T-helper 1 cell (primary cell): ENCODE results near the gene KCNC2.

Experiments used
- DNase-seq, 5 donors: peaks; one replicate each; pipeline ENCODE4 v3.0.0-alpha.2; 2012 to 2020

KCNC2 gene

DNA sequence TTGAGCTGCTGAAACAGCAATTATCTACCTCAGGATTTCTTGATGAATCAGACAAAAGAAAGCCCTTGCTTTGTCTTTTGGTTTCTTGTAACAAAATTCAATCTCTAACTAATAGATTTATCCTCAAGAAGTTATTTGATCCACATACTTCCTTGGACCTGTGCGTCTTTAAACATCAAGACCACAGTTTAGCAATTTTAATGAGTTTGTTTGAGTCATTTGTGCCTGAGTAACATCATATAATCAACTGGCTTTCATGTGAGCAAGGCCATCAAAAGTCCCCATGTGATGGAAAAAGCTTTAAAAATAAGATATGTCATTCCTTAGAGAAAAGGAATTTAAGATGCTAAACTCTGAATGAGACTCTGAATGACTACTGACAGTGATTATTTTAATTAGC is 52.3 kb downstream of the KCNC2 start:
- no peak for DNase-seq

DNA sequence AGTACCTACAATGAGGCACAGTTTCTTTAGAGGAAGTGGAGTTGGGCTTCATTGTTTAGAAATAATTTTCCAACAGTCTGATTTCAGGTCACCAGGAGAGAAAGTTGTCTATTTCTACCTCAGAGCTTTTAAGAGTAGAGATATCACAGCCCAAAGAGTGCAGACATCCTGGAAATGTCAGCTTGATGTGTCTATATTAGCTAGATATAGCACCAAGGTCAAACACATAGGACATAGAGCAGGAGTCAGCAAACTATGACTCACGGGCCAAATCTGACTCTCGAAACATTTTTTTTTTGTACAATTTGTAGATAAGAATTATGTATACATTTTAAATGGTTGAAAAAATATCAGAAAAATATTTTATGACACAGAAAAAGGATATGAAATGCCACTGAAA is 53.7 kb downstream of the KCNC2 start:
- DNase-seq, result no peak

GRCh38 chr12:75154388-75154787 is 55.3 kb downstream of the KCNC2 start:
- no peak for DNase-seq

DNA sequence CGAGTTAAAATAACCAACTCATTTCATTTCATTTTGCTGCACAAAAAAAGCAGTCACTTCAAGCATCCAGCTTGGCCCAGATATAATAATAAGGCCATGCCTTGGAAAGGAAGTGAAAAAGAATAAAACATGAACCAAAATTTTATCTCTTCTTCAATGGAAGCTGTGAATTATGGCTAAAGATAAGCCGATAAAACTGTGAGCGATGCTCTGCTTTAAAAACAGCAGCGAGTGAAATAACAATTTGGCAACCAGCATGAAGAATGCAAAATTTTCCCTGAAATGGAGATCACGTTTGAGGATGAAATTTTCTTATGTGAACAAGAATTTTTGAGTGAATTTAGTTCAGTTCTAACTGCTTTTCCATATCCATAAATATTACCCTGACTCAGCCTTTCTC is 70.4 kb downstream of the KCNC2 start:
- DNase-seq, result no peak

DNA sequence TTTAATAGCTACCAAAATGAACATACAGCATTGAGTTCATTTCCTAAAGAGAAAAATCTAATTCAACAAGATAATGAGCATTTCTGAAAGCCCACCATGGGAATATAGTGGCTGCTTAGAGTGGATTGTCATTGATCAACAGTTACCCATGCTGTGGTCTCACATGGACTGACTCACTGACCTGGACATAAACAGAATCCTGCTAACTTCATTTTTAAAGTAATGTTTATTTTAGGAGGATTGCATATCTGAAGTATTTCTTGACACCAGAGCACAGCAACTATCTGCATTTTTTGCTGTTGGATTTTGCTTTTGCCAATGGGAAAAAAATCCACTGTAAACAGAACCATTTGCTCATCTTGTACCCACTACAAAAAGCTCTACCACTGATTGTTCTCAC is 71.7 kb downstream of the KCNC2 start:
- DNase-seq, result no peak

GRCh38 chr12:75135026-75135425 is 74.6 kb downstream of the KCNC2 start:
- DNase-seq, result no peak

DNA sequence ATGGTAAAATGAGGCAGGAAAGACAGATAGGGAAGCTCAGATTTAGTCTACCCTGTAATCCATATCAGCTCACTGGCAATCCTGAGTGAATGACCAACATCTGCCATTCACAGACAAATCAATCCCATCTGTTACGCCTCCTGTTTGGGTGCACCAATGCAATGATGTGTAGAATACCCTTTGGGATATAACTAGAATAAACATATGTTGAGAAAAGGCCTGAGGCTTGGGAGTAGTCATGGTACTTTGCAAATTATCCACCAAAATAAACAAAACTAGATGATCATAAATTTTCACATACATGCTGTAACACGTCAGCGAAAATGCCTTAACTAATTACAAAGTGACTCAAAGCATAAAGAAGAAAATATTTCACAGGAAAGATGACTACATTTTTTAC is 78.8 kb downstream of the KCNC2 start:
- DNase-seq, result no peak

DNA sequence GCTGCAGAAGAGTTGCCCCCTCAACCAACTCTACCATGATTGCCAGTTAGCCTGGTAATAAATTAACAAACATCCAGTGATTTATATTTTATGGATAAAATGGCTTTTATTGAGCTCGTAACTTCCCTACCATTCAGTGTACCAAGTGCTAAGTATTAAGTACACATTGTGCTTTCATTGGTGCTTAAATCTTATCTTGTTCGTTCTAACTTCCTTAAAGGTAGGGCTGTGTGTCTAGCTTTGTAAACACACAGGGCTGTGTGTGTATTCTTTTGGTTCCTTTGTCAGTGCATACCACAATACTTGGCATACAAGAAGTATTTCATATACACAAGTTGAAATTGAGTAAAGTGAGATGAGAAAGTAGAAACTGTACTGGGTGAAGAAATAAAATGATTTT is 80.4 kb downstream of the KCNC2 start:
- no peak for DNase-seq

GRCh38 chr12:75121036-75121705 is 88.5 kb downstream of the KCNC2 start:
- DNase-seq, result no peak

DNA sequence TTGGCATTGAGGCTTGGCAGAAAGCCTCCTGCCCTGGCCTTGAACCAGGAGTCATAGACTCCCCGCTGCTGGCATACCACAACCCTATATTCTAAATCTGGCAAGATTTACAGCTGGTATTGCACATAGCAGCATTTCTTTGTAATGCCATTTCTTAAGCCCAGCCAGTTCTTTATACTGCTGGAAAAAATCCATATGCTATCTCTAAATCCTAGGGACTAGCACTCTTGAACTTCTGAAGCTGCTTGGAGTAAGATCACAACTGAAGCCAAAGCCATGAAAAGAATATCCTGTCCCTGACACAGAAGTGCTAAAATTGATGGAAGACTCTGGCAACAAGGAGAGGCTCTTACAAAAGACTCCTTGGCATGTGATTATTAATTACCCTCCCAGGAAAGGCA is 89.3 kb downstream of the KCNC2 start:
- DNase-seq, result no peak

DNA sequence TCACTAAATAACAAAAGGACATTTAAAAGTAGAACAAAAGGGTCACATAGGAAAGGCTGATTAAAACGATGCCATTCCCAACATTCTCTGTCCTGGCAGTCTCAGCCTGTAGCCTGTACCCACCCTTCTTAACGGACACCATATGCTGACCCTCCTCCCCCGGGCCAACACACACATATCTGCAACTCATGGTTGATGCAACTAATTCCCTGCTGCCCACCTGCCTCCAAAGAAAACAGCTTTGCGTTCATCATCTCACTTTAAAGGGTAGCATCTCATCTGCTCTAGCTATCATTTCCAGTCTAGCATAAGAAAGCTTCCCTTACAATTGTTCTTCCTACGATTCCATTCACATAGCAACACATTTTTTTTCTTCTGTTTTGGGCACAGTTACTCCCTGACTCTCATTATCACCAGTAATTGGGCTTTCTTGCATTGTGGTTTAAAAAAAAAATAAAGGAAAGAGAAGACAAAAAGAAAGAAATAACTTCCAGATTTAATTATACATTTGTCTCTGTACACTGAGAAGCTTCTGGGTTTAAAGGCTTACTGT is 92.9 kb downstream of the KCNC2 start:
- no peak for DNase-seq

- DNase-seq, result no peak
Observed at GRCh38 chr12:75115748-75116147, 93.9 kb downstream of the KCNC2 start.

- no peak for DNase-seq
Observed at GRCh38 chr12:75103822-75104221, 105.8 kb downstream of the KCNC2 start.

GRCh38 chr12:75101781-75102180 is 107.9 kb downstream of the KCNC2 start:
- no peak for DNase-seq

DNA sequence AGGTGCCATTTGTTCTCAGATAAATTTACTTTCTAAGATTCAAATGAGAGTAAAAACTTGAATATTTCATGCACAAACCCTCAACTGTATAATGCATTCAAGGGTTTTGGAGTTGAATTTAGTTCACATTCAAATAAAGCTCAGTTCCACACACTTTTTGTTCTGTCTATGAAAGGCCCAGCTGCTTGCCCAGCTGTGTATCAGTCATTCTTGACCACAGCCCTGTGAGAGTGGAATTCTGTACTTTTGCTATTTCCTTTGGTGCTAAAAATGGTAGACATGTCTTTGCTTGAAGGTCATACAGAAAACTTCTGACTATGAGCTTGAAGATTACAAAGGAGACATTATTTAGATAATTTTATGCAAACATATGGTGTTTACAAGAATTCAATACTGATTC is 110.4 kb downstream of the KCNC2 start:
- DNase-seq, result no peak

DNA sequence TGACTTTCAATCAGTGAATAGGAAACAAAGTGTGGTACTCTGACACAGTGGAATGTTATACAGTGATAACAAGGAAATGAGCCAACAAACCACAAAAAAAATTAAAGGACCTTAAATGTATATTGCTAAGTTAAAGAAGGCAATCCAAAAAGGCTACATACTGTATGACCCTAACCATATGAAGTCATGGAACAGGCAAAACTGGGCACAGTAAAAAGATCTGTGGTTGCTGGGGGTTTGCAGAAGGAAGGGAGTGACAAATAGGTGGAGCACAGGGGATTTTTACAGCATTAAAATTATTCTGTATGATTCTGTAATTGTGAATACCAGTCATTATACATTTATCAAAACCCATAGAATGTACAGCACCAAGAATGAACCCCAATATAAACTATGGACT is 112.6 kb downstream of the KCNC2 start:
- no peak for DNase-seq

GRCh38 chr12:75087654-75088053 is 122.0 kb downstream of the KCNC2 start:
- DNase-seq, result no peak

DNA sequence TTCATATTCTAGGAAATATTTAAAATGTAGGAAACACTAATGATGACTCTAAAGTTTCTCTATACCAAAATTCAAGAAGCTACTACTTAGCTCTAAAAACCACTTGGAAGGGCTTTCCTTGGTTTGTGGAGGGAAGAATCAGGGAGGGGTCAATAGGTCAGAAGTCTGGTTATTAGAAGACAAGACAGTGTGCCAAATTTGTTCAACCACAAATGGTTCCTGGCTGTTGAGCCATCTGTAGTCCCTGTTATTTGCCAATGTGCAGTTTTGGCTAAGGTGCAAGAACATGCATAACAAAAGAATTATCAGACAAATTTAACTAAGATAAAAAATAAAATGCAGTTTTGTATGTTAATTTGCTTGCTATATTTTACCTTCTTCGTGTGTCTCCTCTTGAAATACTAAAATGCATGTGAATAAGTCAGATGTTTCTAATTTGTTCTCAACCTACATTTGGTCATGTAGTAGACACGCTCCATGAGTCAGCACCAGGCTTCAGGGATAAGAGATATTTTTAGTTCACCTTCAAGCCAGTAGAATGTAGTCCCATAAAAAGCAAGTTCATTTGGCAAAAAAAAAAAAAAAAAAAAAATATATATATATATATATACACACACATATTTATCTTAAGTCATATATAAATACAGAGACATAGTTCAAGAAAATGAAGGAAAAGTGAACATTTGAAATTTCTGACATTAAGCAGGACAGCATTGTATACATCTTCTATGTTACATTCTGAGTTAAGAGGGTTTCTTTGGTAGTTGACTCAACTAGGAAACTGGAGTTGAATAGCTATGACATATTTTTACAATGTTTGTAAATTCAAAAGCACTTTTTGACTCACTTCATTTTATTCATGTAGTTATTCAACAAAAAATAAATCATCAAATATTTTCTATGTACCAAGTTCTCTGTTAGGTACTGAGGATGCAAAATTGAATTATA is 123.3 kb downstream of the KCNC2 start:
- no peak for DNase-seq

- DNase-seq, result no peak
Observed at GRCh38 chr12:75081305-75081704, 128.3 kb downstream of the KCNC2 start.

DNA sequence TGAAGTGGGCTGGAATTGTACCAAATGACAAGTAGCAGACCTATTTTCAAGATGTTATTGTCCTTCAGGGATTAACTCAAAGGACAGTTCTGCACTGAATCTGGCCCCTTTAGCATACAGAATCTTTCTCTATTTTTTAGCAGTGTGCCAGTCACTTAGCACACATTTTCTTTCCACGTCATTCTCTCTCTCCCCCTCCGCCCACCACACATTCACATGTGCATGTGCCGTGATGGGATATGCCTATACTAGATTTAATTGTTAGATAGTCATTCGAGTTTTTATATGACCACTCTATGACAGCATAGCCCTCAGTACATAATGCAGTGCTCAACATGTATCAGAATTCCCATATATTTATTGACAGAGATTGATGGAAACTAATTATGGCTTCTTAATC is 129.1 kb downstream of the KCNC2 start:
- no peak for DNase-seq

GRCh38 chr12:75065482-75065881 is 144.2 kb downstream of the KCNC2 start:
- DNase-seq, result no peak

DNA sequence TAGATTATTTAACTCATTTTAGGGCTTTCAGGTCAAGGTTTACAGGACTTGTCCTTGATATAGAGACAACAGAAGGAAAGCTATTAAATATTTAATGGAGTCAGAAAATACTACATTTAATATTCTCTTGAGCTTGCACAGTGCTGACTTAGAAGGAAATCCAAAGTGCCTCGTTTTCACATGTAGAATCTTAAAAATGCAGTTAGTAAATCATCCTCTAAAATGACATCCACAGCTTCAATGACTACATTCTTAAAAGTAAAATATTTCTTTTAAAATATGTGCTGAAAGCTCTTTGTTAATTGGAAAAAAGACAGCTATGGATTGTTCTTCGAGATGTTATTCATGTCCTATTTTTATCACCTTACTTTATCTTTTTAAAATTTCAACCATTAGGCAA is 146.9 kb downstream of the KCNC2 start:
- no peak for DNase-seq

- DNase-seq, result no peak
Observed at GRCh38 chr12:75058228-75058627, 151.4 kb downstream of the KCNC2 start.

GRCh38 chr12:75048767-75049166 is 160.9 kb downstream of the KCNC2 start:
- DNase-seq, result no peak
